Gastroesophageal sphincter (tissue), 3 donors: ENCODE results near the gene PRKG1.

Source experiments
- EP300 ChIP-seq: sonication (generic); formaldehyde crosslinking; IDR thresholded peaks from one replicate; pipeline ENCODE4 v1.6.1; 2017; ENCODE audit warnings: antibody characterized with exemption, mild to moderate bottlenecking
- POLR2A ChIP-seq, 2 donors: fragments of 450-650 bp; IDR thresholded peaks; one replicate each; pipeline ENCODE4 v1.6.1; 2017; ENCODE audit warnings: antibody characterized with exemption in 2 of 2, mild to moderate bottlenecking in 2 of 2, moderate library complexity in 1 of 2
- TF ChIP-seq, protein P1 (sequence below), 4 experiments: fragments of 200-600 bp in 2 of 4; fragments of 450-650 bp in 2 of 4; sonication (generic) in 1 of 4; IDR thresholded peaks; one replicate each; pipeline ENCODE4 v1.5.1; 2017 to 2019; ENCODE audit warnings: antibody characterized with exemption in 4 of 4, mild to moderate bottlenecking in 2 of 4, moderate library complexity in 2 of 4

DNA sequence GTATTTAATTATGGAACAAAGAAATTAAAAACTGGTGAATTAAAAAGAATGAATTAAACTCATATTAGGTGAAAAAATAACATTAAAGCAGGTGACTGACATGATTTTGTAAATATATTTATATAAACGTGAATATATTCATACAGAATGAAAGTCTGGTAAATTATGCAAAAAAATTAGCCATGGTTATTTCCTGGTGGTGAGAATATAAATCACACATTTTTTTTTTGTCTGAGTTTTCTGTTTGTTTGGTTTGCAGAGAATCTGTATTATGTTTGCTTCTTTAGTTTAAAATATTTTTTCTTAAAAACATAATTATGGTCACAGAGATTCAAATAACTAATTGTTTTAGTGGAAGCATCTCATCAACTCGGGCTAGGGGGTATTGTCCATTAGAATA, 698.1 kb downstream of the PRKG1 start:
- TF ChIP-seq, protein P1, sequence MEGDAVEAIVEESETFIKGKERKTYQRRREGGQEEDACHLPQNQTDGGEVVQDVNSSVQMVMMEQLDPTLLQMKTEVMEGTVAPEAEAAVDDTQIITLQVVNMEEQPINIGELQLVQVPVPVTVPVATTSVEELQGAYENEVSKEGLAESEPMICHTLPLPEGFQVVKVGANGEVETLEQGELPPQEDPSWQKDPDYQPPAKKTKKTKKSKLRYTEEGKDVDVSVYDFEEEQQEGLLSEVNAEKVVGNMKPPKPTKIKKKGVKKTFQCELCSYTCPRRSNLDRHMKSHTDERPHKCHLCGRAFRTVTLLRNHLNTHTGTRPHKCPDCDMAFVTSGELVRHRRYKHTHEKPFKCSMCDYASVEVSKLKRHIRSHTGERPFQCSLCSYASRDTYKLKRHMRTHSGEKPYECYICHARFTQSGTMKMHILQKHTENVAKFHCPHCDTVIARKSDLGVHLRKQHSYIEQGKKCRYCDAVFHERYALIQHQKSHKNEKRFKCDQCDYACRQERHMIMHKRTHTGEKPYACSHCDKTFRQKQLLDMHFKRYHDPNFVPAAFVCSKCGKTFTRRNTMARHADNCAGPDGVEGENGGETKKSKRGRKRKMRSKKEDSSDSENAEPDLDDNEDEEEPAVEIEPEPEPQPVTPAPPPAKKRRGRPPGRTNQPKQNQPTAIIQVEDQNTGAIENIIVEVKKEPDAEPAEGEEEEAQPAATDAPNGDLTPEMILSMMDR (IDR thresholded peaks at IDR 0.05): no peak
- TF ChIP-seq POLR2A (IDR thresholded peaks at IDR 0.05) (no peak), EP300 (no peak)
